Common myeloid progenitor, CD34-positive (primary cell): ENCODE data around the gene MED12L.
A peak's percentile ranks its signal among the peaks of the same experiment; 100 is the strongest.

Experiments
- CTCF ChIA-PET: fragments of 350-600 bp; sonication (Branson Sonifier 250); formaldehyde crosslinking; loops from one replicate; lab custom pipeline; 2021; ENCODE audit warnings: antibody characterized with exemption; lab: Charles Lee
- POLR2A ChIA-PET: fragments of 350-600 bp; sonication (Branson Sonifier 250); formaldehyde crosslinking; loops from one replicate; lab custom pipeline; 2021; ENCODE audit warnings: antibody characterized with exemption; lab: Charles Lee
- DNase-seq, 3 donors: peaks; one replicate each; pipeline versions ENCODE4 v3.0.0 to v3.0.0-alpha.2; 2013
- H3K27ac ChIP-seq, 2 experiments: 1 replicate in 1 of 2; 2 replicates in 1 of 2; pipeline ENCODE4 v1.7.0; 2013; ENCODE audit warnings: inconsistent platforms in 2 of 2, low read length in 2 of 2, mild to moderate bottlenecking in 2 of 2, low read depth in 1 of 2, moderate library complexity in 1 of 2; ENCODE audit not compliant: severe bottlenecking in 2 of 2, insufficient read depth in 1 of 2, poor library complexity in 1 of 2
- H3K27me3 ChIP-seq, 5 experiments: replicated peaks in 2 of 5; 1 replicate in 3 of 5; 2 replicates in 2 of 5; pipeline versions ENCODE4 v1.6.1 to v1.7.0; 2013; ENCODE audit warnings: low read length in 4 of 5, mild to moderate bottlenecking in 2 of 5, moderate library complexity in 2 of 5, inconsistent platforms in 1 of 5; ENCODE audit not compliant: insufficient read depth in 5 of 5, control insufficient read depth in 4 of 5
- H3K36me3 ChIP-seq, 4 experiments: 1 replicate in 2 of 4; 2 replicates in 2 of 4; pipeline versions ENCODE4 v1.6.1 to v1.7.0; 2013; ENCODE audit warnings: low read length in 3 of 4, control low read depth in 1 of 4, mild to moderate bottlenecking in 1 of 4; ENCODE audit not compliant: control insufficient read depth in 4 of 4, insufficient read depth in 4 of 4
- H3K4me1 ChIP-seq, 4 experiments: 1 replicate in 3 of 4; 2 replicates in 1 of 4; pipeline versions ENCODE4 v1.6.1 to v1.7.1; 2013; ENCODE audit warnings: low read length in 3 of 4, mild to moderate bottlenecking in 3 of 4, control low read depth in 1 of 4, inconsistent platforms in 1 of 4, moderate library complexity in 1 of 4; ENCODE audit not compliant: control insufficient read depth in 4 of 4, insufficient read depth in 4 of 4; ENCODE audit errors: control extremely low read depth in 1 of 4
- H3K4me3 ChIP-seq, 7 experiments: 1 replicate in 4 of 7; 2 replicates in 3 of 7; pipeline versions ENCODE4 v1.5.1 to v1.7.0; 2013; ENCODE audit warnings: mild to moderate bottlenecking in 7 of 7, low read length in 6 of 7, moderate library complexity in 6 of 7, inconsistent platforms in 2 of 7, low read depth in 2 of 7, control low read depth in 1 of 7; ENCODE audit not compliant: insufficient read depth in 4 of 7, control insufficient read depth in 1 of 7; ENCODE audit errors: extremely low read depth in 1 of 7
- H3K9me3 ChIP-seq, 5 experiments: 1 replicate in 4 of 5; 2 replicates in 1 of 5; pipeline versions ENCODE4 v1.6.1 to v1.7.1; 2013; ENCODE audit warnings: low read length in 4 of 5, mild to moderate bottlenecking in 2 of 5, inconsistent platforms in 1 of 5, low read depth in 1 of 5, moderate library complexity in 1 of 5; ENCODE audit not compliant: control insufficient read depth in 4 of 5, insufficient read depth in 2 of 5; ENCODE audit errors: control extremely low read depth in 1 of 5
- WGBS: methylation state at CpG from one replicate; pipeline ENCODE4 v1.1.5; 2013; ENCODE audit not compliant: insufficient coverage; 5-methylcytosine and 5-hydroxymethylcytosine counted together

Gene MED12L

GRCh38 chr3:151101270-151101969, 16.0 kb downstream of the MED12L start:
- H3K9me3 ChIP-seq = peaks cover 0 to 1% (median 0%) of the 10 kb centered on the region in 5 experiments
- H3K36me3 ChIP-seq = peaks cover 0 to 2% (median under 1%) of the 10 kb centered on the region in 4 experiments
- H3K4me1 ChIP-seq = peaks cover 0 to 44% (median 21%) of the 10 kb centered on the region in 4 experiments
- no peaks in the 10 kb centered on the region for H3K27me3 ChIP-seq
- 33% methylated on average over 4 of the region's 8 CpGs for WGBS
- ChIA-PET POLR2A (interaction anchor here (0.5 to 0.7 kb wide), 3 partner anchors 14 to 572 kb away, joined by 3 to 5 read pairs (median 3); no protein-coding TSS in a partner anchor), CTCF (interaction anchor here (1.0 to 2.2 kb wide), 4 partner anchors 8 to 15 kb away, joined by 3 to 8 read pairs (median 6); partner anchors contain the start of gene MED12L)
- no peak overlapping the region for H3K4me3 ChIP-seq
- H3K27ac ChIP-seq = no peak overlapping the region
- peak in 2 of 3 donors; percentile 41 to 61 for DNase-seq

- ChIA-PET CTCF (interaction anchor here (3.0 to 4.0 kb wide), 3 partner anchors 8 to 19 kb away, joined by 16 to 39 read pairs (median 33); partner anchors contain the start of gene MED12L), POLR2A (no interaction called here)
- no peak for DNase-seq
- Histone ChIP-seq H3K9me3 (peaks cover 0 to 3% (median 1%) of the 10 kb centered on the region in 5 experiments), H3K36me3 (peaks cover 0 to 3% (median 0%) of the 10 kb centered on the region in 4 experiments), H3K4me1 (peaks cover 0 to 52% (median 21%) of the 10 kb centered on the region in 4 experiments), H3K27ac (no peak overlapping the region), H3K27me3 (no peaks in the 10 kb centered on the region), H3K4me3 (no peak overlapping the region)
- WGBS = 89% methylated on average over 1 of the region's 2 CpGs
Measured at GRCh38 chr3:151106311-151106710, 20.8 kb downstream of the MED12L start.

- 100% methylated on average over 1 of the region's 4 CpGs for WGBS
- Histone ChIP-seq H3K36me3 (peaks cover 0 to 3% (median 0%) of the 10 kb centered on the region in 4 experiments), H3K27ac (no peak overlapping the region), H3K27me3 (no peaks in the 10 kb centered on the region), H3K4me1 (peaks cover 0 to 47% (median 15%) of the 10 kb centered on the region in 4 experiments), H3K9me3 (peaks cover 0 to 3% (median 1%) of the 10 kb centered on the region in 5 experiments), H3K4me3 (no peak overlapping the region)
- DNase-seq = no peak
- CTCF ChIA-PET = interaction anchor here (1.1 to 4.0 kb wide), 2 partner anchors 20 to 32 kb away, joined by 4 to 33 read pairs; partner anchors contain the start of gene MED12L
- POLR2A ChIA-PET = no interaction called here
Measured at GRCh38 chr3:151107177-151107576, 21.7 kb downstream of the MED12L start.

GRCh38 chr3:151107701-151108100, 22.2 kb downstream of the MED12L start:
- ChIA-PET CTCF (interaction anchor here (1.0 to 2.3 kb wide), 4 partner anchors 9 to 40 kb away, joined by 4 to 6 read pairs (median 5); no protein-coding TSS in a partner anchor), POLR2A (no interaction called here)
- H3K36me3 ChIP-seq = peaks cover 0 to 3% (median 0%) of the 10 kb centered on the region in 4 experiments

GRCh38 chr3:151109286-151109800, 23.9 kb downstream of the MED12L start:
- Histone ChIP-seq H3K9me3 (peaks cover 0 to 3% (median 1%) of the 10 kb centered on the region in 5 experiments), H3K27ac (no peak overlapping the region), H3K27me3 (no peaks in the 10 kb centered on the region), H3K4me1 (peaks cover 0 to 49% (median 19%) of the 10 kb centered on the region in 4 experiments), H3K36me3 (peaks cover 0 to 3% (median 0%) of the 10 kb centered on the region in 4 experiments), H3K4me3 (peak overlapping the region in 1 of 7 experiments; percentile 37)
- ChIA-PET POLR2A (interaction anchor here (0.7 kb wide), 1 partner anchor 24 kb away, joined by 3 read pairs; the partner anchor contains the start of gene MED12L), CTCF (interaction anchor here (1.0 to 3.9 kb wide), 8 partner anchors 8 to 42 kb away, joined by 4 to 17 read pairs (median 6); partner anchors contain the start of gene MED12L)
- peak in 2 of 3 donors; percentile 44 to 53 for DNase-seq
- 94% methylated on average over 6 of the region's 8 CpGs for WGBS

More at GRCh38 chr3:151107701-151108100, 22.2 kb downstream of the MED12L start:
- no peak overlapping the region for H3K4me3 ChIP-seq
- peaks cover 0 to 3% (median 1%) of the 10 kb centered on the region in 5 experiments for H3K9me3 ChIP-seq
- peaks cover 0 to 52% (median 16%) of the 10 kb centered on the region in 4 experiments for H3K4me1 ChIP-seq
- no peak overlapping the region for H3K27ac ChIP-seq
- H3K27me3 ChIP-seq = no peaks in the 10 kb centered on the region
- WGBS = 91% methylated on average over 5 of the region's 5 CpGs
- DNase-seq = no peak

- Histone ChIP-seq H3K4me1 (peaks cover 0 to 37% (median 12%) of the 10 kb centered on the region in 4 experiments), H3K36me3 (peaks cover 0 to 3% (median 1%) of the 10 kb centered on the region in 4 experiments), H3K27ac (no peak overlapping the region), H3K9me3 (no peaks in the 10 kb centered on the region), H3K27me3 (no peaks in the 10 kb centered on the region), H3K4me3 (peak overlapping the region in 1 of 7 experiments; percentile 24)
- WGBS = 85% methylated on average over 2 of the region's 3 CpGs
- DNase-seq = no peak
- CTCF ChIA-PET = interaction anchor here (0.6 to 2.6 kb wide), 5 partner anchors 19 to 201 kb away, joined by 3 to 13 read pairs (median 3); no protein-coding TSS in a partner anchor
- POLR2A ChIA-PET = no interaction called here
Measured at GRCh38 chr3:151112731-151113130, 27.3 kb downstream of the MED12L start.
